Kidney capillary endothelial cell (primary cell): ENCODE measurements around the gene CLDND1.

Source experiments
- DNase-seq: peaks from one replicate; pipeline ENCODE4 v3.0.0-alpha.2; 2018; ENCODE audit warnings: low spot score

CLDND1 gene

DNA sequence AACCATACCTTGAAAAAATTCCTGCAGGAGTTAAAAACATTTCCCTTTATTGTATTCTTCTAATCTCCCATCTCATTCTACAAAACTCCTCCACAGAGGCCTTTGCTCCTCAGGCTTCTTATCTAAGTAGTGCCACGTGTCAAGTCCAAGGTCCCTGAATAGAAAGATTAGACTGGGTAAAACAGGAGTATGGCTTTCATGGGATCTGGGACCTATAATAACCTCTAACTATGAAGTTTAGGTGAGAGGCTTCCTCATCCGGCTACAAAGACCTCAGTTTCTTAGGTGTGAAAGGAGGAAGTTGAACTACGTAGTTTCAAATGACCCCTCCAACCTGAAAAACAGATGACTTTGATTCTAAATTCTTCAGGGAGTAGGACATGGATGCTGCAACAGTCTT lies 29.1 kb upstream of the CLDND1 start:
- no peak for DNase-seq

DNA sequence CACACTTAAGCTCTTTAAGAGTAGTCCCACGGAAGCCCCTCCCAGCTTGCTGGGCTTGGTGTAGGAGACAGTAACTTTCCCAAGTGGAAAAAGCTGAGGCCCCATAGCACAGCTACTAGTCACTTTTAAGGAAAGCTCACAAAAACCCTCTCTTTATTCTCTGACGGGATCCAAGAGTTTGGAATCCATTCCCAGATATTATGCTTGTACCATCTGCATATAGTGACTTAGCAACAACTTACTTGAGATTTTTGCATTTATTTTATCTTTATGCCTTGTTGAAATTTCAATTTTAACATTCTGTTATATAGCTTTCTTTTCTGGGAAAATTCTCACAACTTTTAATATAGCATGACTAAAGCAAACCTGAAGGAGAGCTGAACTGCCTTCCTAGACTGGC lies 28.5 kb upstream of the CLDND1 start:
- no peak for DNase-seq

DNA sequence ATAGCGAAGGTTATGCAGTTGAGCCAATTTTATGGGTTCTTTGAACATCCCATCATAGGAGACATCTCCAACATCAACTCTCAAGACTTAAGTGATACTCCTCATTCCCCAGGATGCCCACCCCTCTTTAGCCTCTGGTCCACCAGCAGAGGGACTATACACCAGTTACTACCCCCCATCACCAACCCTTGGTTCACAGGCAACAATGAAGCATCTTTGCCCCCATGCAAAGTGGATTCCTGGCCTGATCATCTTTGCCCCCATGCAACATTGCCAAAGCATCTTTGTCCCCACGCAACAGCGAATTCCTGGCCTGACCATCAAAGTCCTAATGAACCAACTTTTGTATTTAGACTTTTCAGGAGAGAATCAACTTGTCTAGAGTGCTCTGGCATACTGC lies 28.1 kb upstream of the CLDND1 start:
- no peak for DNase-seq

DNA sequence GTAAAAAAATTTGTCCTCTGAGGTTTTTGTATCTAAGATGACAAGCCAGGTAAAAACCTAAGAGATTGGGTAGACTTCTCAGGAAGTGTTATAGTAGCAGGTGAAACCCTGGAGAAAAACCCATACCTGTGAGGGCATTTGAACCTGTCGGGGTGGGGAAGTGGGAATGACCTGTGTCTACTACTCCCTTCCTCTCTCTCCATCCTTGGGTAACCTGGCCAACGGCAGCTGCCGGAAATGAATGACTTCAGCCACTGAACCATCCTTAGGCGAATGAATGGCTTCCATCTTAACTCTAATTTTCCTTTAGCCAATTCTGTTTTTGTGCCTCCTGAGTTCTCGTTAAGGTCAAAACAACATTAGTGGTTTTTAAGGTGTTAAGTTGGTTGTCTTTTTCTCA lies 25.8 kb upstream of the CLDND1 start:
- no peak for DNase-seq

DNA sequence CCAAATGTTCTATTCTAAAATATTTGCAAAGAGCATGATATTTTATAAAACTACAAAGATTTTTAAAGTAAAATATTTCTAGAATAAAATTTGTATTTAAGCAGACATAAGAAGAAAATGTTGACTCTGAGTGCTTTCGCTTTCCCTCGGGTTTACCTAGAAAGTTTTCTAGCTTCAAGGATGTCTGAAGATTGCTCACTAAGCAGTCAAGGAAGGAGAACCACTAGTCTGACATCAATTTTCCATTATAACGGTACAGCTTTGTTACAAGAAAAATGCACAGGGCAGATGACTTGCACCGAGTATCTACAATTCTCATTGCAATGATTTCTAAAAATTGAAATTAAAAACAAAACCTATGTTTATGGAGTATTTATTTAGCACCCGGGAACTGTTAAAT lies 23.2 kb upstream of the CLDND1 start:
- DNase-seq = no peak

DNA sequence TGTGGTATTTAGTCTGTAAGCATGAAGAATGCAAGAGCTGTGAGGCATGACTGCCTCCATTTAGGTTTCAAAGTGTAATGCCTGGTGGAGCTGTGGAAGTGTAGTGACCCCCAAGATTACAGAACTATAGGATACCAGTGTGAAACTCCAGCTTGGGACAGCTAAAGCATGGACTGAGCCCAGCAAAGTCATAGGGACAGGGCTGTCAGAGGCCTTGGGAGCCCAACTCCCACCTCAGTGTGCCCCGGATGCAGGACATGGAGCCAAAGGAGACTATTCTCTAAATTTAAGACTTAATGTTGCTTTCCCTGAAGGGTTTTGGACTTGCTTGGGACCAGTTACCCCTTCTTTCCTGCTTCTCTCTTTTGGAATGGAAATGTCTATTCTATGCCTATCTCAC lies 19.9 kb upstream of the CLDND1 start:
- DNase-seq = no peak

DNA sequence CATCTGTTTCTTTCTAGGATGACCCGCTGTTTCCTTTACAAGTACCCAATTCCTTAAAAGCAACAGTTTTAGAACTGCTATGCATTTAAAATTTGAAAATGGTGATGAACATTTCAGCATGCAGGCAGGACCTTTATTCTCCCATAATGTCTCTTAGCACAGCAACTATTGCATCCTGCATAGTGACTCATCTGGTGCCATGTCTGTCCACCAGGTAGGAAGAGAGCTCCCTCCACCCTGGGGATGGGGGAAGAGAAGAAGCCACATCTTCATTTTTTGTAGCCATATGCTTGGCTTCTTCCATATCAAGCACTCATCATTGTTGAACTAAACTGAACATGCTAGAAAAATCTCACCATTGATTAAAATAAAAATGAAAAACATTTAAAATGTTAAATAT lies 19.0 kb upstream of the CLDND1 start:
- DNase-seq = no peak

DNA sequence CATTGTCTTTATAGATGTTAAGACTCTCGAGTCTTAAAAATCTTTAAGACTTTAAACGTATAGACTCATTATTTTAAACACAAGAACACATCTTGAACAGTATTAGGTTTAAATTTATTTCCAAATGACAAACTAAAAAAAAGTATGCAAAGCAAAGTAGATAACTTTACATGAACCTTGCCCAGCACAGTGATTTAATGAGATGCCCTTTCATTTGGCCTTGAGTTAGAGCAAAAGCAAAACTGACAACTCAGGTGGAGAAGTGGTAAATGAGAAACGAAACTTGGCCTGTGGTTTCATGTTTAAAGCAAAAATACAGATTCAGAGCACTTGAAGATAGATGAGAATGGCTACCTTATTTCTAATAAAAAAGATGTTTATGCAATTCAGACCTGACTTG lies 17.6 kb upstream of the CLDND1 start:
- DNase-seq = no peak

DNA sequence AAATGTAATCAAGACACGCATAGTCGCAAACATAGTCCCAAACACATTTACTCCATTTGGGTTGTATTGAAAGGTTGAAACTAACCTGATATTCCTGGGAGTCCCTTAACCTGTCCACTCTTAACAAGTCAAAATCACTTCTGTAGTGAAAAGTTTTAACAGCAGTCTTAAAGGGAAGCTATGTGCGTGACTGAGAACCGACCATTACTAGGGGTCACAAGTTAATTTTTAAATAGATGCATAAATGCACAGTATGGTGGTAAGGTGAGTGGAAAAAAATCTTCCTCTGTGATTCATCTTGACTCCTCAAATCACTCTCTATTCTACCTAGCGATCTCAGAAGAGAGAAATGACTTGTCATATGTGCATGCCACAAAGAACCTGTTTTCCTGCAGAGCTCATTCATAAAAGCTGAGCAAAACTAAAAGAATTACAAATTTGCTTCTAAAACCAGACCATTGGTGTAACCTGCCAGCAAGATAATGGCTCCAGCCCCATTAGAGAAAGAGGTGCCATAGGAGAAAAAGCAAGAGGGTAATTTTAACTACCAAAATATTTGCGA lies 13.8 kb upstream of the CLDND1 start:
- no peak for DNase-seq

DNA sequence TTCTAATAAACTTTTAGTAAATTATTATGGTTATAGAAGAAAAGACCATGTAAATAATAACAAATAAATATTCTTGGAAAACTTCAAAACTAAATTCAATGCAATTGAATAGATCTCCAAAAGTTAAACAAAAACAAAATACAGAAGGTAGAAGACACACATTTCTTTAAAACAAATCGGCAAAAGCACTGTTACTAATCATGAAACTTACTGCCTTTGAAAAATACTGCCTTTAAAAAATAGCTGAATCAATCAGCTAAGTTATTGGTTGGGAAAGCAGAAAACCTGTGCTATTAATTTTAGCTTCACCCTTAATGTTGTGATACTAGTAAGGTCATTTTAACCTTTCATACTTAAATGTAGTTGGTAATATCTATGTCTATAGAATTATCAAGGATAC lies 12.0 kb upstream of the CLDND1 start:
- DNase-seq = no peak

DNA sequence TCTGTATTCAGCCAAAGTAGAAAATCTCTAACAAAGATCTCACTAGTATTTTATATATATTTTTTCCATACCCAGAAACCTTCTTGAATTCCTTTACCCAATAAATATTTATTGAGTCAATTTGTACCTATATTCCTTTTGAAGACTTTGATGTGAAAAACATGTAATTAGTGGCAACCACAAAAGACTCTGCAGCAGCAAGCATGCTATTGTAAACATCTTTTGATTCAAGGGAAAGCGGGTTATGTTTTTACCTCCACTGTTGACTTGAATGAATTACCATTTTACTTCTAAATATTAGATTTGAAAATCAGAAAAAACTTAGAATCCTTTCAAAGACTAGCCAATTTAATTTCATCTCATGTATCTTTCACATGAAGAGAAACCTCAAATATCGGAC lies 11.5 kb upstream of the CLDND1 start:
- DNase-seq = no peak

DNA sequence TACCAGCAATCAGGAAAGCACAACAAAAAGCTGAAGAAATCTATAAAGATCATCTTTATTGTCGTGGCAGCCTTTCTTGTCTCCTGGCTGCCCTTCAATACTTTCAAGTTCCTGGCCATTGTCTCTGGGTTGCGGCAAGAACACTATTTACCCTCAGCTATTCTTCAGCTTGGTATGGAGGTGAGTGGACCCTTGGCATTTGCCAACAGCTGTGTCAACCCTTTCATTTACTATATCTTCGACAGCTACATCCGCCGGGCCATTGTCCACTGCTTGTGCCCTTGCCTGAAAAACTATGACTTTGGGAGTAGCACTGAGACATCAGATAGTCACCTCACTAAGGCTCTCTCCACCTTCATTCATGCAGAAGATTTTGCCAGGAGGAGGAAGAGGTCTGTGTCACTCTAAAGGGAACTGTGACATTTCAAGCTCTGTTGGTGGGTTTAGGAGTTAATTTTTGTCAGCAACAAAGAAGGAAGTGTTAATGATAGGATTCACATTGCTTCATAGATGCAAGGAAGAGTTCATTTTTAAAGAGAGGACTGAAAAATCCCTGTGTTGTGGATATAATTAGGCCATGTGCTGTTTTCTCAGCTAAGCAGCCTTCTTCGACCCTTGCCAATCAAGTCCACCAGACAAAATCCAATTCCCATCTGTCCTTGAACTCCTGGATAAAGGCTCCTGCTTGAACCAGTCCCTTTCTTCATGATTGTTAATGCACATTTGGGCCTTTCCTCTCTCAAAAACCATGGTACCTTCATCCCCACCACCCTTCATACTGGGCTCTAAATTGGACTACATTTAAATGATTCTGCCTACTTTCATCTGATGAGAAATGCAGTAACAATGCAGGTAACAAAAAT lies 10.2 kb upstream of the CLDND1 start:
- no peak for DNase-seq

DNA sequence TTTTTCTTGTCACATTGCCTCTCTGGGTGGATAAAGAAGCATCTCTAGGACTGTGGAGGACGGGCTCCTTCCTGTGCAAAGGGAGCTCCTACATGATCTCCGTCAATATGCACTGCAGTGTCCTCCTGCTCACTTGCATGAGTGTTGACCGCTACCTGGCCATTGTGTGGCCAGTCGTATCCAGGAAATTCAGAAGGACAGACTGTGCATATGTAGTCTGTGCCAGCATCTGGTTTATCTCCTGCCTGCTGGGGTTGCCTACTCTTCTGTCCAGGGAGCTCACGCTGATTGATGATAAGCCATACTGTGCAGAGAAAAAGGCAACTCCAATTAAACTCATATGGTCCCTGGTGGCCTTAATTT lies 9.6 kb upstream of the CLDND1 start:
- DNase-seq = no peak

DNA sequence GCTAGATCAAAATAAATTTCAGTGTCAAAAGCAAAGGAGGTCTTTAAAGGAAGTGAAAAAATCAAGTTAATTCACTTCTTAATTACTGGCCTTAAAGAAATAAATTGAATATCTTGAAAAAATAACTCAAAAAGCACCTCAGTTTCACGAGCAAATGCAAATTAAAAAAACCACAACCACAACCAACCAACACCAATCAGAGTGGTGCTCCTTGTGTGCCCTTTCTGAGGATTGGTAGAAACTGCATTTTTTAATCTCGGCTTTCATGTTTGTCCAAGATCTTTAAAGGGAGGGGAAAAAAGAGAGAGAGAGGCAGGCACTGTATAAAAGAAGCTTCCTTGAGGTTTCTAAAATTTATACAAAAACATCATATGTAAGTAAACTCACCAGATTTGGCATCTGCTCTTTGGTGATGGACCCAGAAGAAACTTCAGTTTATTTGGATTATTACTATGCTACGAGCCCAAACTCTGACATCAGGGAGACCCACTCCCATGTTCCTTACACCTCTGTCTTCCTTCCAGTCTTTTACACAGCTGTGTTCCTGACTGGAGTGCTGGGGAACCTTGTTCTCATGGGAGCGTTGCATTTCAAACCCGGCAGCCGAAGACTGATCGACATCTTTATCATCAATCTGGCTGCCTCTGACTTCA lies 9.0 kb upstream of the CLDND1 start, which contains the start of gene GPR15:
Gene GPR15 (plus strand): TSS at position 357 of the 653 bp plus-strand sequence. CDS start 56 bp downstream, at position 413.
- no peak for DNase-seq

DNA sequence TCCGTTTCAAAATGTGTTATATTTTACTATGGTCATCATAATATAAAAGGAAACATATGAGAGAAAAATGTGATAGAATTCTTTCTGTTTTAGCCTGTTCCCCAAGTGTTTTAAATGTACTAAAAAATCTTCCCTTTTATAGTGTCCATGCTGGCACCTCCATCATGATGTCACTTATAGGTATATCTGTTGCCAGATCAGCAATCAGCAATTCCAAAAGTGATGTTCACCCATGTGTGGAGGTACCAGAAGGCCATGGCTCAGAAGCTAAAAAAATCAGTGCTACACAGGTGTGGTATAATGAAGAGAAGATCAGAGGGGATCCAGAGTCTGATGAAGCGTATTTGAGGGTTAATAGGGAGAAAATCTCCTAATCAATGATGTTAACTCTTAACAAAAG lies 8.0 kb upstream of the CLDND1 start:
- DNase-seq = no peak

DNA sequence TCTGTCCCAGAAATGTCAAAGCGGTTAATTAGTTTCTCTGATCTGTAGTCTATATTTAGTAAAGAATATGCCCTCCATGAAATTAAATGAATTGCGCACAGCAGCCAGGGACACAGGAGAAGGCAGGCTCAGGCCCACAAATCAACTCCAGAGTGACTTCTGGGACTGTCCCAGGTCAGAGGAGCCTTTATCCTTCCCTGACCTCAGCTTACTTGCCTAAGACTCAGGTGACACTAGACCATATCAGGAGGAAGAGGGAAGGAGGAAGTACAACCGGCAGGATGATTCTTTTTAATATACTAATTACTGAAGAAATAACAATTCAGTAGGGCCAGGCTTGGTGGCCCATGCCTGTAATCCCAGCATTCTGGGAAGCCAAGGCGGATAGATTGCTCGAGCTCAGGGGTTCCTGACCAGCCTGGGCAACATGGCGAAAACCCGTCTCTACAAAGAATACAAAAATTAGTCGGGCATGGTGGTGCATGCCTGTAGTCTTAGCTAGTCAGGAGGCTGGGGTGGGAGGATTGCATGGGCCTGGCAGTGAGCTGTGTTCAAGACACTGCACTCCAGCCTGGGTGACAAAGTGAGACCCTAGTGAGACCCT lies 7.3 kb upstream of the CLDND1 start:
- no peak for DNase-seq

DNA sequence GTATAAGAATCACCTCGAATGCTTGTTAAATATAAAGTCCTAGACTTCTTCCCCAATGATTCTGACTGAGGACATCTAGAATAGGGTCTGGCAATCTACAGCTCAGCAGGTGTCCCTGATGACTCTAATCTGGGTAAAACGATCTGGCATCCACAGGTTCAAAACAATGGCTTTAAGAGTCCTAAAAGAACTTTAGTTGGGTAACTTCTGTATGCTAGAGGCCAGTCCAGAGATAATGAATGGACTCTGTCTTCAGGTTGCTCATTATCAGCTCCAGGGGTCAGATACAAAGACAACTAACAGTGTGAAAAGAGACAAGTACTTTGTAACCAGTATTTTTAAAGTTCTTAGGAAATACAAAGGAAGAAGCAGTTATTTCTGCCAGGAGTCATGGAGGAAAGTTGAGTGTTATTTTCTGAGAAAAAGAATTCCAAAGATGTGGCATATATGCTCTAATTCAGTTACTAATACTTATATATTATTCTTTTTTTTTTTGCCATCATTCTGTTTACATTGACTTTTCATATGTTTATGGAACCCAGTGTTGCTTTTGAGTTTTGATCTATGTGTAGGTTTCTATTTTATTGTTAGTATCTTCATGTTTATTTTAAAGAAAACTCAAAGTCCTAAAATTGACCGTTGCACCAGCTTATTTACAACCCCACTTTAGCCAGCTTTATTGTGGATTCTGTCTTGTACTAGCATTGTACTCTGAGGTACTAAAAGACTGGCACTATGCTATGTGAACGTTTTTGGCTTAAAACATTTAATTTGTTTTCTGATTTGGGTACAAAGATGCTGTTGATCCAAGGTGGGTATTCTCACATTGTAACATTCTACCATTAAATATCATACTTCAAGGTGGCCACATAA lies 6.0 kb upstream of the CLDND1 start:
- no peak for DNase-seq

DNA sequence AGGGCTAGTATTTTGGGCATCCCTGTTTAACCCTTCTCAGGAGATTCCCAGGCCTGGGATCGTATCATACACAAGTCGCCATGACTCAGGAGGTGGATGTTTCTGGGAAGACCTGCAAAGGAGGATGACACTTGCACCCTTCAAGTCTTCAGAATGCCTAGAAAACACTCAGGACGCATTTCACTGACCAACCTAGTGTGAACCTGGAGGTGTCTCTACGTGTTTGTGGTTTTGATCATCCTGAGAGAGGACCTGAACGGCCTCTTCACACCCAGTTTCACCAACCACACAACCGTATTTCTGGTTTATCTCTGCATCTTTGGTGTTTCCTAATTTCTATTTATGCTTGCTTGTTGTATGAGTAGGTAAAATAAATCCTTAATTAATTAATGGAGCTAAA lies 2.8 kb upstream of the CLDND1 start:
- DNase-seq = no peak

DNA sequence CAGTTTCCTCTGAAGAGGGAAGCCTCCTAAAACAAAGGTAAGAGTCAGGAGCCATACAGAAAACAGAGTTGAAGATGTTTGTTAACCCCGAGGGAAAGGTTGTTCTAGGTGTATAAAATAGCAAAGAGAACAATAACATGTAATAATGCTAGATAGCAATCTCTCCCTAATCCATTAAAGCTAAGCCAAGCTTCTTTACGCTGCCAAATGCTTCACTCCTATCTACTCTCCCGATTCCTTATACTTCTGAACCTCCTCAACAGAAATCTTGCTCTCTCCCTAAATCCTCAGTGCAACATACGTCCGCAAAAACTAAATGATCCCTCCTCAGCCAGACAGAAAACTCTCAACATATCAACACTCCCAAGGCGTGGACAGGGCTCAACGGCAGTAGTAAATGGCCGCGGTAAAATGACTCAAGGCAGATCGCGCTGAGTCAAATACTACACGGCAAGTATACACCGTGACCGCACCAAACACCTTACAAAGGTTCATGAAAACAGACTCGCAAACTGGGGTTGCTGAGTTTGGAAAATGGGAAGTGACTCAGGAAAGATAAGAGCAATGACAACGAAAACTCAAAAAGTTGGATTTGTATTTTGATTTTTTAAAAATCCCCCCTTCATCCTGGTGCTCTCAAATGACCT lies 682 bp downstream of the CLDND1 start:
- peak; percentile 53 for DNase-seq

DNA sequence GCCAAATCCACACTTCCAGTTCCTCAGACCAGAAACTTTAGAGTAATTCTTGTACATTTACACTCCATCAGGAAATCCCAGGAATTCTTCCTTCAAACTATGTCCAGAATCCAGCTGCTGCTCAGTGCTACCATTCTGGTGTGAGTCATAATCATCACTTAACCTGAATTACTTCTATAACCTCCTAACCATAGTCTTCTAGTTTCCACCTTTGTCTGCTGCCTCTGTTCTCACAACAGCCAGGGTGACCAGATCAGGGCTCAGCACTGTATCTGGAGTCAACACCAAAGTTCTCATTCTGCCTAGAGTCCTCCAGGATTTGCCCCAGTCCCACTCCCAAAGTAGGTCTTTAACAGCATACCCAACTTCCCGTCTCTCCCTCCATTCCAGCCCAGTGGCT lies 3.4 kb downstream of the CLDND1 start:
- no peak for DNase-seq

DNA sequence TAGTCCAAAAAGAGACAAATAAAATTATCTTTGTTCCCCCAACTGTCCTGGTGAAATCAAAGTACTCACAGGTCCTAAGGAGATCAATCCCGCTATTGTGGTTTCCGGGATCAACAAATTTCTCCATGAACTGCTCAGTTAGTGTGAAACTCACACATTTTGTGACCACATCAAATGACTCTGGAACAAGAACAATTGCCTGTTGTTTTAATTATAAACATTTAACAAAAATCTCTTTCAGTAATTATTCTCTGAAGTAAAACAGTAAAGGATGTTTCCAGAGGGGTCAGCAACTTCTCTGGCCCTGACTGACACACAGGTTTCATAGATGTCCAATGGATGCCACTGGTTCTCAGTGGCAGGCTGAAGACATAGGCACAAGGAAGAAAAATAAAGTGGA lies 3.9 kb downstream of the CLDND1 start:
- DNase-seq = no peak

DNA sequence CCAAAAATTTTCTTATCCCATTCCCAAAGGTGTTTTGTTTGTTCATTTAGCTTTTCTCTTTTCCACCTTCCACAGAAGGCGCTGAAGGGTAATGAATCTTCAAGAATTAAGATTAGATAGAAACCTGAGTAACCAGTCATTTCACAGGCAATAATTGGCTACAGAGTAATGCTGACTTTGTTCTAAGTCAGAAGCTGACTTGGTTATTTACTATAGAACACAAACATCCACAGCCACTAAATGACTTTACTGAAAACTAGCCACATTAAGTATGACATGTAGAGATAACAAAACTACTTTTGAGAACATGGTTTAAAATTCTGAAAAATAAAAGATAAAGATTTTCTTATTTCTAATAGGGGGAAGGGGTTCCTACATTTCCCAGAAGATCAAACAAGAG lies 7.8 kb downstream of the CLDND1 start:
- DNase-seq = no peak
